NCI-H2171 (cell line): Measurements from ENCODE around the gene FOXN3.
"Not testable (repeated sequence)": the region's sequence is repeated elsewhere in the genome, so short reads cannot be mapped to it uniquely, and the experiment has no call there.

Source experiments
- DNase-seq: peaks from one replicate; lab custom pipeline; 2025; lab: John Stamatoyannopoulos, UW

Gene FOXN3

DNA sequence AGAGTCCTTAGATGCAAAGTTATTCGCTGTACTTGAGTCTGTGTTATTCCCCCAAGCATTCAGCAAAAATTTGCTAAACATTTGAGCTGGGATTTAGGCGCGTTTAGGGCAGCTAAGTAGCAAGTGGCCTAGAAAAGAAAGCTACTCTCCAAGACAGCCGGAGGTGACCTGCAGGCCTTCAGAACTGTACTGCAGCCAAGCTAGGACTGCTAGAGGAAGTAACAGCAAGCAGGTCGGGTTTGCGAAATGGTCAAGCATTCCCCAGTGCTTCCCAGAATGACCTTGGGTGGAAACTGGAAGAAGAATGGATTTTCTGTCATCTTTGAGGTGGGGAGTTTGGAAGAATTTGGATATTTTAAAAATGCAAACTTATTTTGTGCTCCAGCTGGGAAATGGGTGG, 287.5 kb downstream of the FOXN3 start:
- no peak for DNase-seq

DNA sequence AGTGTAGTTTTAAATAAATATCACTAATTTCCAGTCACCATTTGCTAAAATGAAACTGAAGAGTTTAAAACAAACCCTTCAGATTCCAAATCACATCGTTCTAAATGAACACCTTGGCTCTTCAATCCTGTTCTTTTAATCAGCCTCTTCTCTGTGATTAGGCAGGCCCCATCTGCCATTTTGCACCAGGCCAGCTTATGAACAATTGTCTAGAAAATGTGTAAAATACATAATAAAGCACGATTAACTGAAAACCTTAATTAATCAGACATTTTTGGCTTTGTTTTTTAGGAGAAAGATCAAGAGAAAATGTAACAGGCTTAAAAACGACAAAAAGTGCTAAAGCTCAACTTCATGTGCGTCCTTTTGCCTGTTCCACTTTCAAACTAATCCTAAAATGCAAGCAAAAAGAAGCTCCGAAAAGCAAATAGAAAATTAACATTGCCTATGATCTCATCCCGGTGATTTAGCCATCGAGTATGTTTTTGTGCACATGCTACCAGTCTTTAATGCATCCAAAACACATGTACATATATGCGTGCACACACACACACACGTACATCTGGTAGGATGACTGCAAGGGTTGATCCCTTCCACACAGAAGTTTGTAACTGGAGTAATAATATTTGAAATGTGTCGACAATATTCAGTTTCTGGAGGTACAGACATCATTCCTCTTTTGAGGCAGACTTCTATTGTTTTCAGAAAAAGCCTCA, 288.6 kb downstream of the FOXN3 start:
- no peak for DNase-seq

DNA sequence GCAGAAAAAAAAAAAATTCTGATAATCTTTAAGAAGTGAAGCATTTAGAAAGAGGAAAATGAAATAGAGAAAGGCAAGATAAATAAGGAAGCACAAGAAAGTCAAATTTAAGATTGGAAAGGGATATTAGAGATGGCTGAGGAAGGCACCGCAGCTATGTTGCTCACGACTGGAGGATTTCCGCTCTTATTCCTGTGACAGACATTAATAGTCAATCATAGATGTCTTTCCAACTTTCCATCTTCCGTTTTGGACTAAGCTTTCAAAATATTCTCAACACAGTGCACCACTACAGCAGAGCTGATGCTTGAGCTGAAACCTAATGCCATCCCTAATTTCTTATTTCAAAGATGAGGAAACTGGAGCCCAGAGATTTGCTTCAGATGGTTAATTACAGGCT, 290.6 kb downstream of the FOXN3 start:
- no peak for DNase-seq

DNA sequence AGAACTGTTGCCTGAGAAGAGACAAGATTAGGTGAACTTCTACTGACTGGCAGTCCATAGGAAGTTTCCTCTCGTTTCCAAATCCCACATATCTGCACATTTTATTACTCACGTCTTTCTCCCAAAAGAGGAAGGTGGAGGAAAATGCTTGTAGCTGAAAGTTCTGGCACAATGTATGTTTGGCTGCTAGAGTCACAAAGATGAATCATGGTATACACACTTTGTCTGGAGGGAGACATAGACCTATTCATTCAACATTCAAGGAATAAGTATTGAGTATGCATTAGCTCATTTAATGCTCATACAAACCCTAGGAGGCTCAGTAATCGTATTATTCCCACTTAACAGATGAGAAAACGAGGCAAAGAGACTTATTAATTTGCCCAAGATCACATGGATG, 291.8 kb downstream of the FOXN3 start:
- no peak for DNase-seq

DNA sequence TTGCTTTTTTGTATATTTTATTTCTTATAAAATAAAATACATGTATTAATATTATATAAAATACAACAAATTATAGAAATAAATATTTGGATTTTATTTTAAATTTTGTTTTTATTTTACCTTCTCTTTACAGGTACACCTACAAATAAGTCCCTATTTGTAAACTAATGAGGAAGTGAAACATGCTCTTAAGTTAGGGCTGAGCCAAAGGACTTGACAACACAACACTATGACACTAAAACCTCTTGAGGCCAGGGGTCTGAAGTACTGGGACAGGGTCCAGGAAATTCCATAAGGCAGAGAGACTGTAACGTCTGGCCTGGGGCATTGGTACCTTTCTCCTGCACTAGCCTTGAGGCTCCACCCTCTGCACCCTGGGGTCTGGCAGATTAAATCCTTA, 293.2 kb downstream of the FOXN3 start:
- no peak for DNase-seq

DNA sequence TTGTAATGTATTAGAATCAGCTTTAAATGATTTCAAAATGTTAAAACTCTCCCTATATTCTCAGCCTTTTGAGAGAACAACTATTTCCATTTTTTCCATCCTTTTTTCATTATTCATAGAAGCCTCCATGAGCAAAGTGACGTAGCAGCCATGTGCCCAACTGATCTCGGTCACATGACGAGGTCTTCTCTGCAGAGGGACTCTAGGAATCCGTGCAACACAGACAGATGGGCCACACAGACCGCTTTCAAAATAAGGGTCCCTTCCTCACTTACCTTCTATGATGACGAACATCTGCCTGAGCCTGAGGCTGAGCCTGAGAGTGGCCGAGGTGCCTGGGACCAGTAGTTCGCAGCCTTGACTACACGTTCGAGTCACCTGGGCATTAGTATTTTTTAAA, 293.8 kb downstream of the FOXN3 start:
- DNase-seq, result no peak

DNA sequence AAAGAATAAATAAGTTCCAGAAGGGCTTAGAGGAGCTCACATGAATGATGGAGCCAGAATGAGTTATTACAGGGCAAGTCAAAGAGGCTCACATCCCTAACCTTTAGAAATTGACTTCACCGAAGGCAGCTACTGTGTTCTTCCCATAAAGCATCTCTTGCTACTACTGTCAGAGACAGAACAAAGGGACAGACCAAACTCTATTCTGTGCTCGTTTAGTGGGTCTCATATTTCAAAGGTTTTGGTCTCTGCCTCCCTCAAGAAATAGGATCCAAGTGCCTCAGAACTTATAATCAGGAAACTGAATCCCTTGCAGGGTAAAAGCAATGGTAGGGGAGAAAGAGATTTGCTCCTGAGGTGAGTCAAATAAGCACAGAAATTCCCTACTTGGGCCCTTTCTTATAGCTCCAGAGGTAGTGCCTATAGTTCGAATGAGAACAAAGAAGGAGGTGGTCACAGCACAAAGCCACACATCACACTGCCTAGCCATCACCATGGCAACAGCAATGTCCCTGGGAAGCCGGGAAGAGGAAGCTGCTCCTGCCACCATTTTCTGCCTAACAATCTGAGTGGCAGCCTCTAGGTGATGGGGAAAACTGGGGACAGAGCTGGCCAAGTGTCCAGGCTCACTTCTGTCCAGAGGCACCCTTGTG, 294.9 kb downstream of the FOXN3 start:
- DNase-seq, result no peak

DNA sequence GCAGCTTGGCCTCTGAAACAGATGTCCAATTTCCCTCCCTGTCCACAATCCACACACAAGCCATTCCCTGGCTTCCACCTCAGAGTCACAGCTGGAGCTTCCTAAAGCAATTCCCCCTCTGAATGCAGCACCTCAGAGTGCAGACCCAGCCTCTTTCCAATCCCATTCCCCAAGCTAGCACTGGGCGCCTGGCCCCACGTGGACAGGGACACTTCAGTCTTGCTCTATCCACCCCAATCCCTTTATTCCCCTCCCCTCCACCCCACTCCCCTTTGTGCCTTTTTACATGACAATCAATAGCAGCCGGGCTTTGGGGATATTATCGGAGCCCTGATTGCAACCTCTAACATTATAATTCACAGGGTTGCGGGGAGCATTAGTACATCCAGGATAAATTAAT, 300.0 kb downstream of the FOXN3 start:
- no peak for DNase-seq

DNA sequence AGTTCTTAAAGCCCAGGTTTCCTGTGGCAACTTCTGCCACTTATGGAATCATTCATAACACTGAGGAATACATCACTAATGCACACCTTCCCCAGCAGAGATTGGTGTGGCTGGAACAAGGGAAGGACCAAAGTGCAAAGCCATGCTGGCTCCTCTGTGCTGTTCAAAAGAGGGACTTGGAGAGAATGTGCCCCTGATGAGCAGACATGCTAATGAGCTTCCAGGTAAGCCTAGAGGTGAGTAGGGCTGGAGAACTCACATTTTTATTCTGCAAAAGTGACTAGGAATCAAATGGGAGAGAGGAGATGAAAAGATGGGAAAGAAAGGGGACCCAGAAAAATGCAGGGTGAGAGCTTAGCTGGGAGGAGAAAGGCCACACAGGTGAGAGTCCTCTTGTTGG, 302.9 kb downstream of the FOXN3 start:
- no peak for DNase-seq

DNA sequence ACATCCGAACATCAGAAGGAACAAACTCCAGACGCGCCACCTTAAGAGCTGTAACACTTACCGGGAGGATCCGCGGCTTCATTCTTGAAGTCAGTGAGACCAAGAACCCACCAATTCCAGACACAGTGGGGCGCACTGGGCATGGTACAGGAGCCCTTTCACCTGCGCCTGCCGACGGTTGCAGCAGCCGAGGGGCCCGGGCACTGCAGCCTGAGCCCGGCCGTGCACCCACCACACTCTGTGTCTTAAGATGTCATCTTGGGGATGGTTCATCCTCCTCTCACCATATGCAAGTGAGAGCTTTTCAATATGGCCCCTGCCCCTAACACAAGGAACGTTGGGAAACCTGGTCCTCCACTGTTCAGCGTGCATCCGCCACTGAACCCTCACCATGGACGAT, 304.3 kb downstream of the FOXN3 start:
- DNase-seq, result no peak

DNA sequence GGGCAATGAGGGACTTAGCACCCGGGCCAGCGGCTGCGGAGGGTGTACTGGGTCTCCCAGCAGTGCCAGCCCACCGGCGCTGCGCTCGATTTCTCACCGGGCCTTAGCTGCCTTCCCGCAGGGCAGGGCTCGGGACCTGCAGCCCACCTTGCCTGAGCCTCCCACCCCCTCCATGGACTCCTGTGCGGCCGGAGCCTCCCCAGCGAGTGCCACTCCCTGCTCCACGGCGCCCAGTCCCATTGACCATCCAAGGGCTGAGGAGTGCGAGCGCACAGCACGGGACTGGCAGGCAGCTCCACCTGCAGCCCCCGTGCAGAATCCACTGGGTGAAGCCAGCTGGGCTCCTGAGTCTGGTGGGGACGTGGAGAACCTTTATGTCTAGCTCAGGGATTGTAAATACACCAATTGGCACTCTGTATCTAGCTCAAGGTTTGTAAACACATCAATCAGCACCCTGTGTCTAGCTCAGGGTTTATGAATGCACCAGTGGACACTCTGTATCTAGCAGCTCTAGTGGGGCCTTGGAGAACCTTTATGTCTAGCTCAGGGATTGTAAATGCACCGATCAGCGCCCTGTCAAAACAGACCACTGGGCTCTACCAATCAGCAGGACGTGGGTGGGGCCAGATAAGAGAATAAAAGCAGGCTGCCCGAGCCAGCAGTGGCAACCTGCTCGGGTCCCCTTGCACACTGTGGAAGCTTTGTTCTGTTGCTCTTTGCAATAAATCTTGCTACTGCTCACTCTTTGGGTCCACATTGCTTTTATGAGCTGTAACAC, 305.1 kb downstream of the FOXN3 start:
- DNase-seq, result not testable (repeated sequence)

DNA sequence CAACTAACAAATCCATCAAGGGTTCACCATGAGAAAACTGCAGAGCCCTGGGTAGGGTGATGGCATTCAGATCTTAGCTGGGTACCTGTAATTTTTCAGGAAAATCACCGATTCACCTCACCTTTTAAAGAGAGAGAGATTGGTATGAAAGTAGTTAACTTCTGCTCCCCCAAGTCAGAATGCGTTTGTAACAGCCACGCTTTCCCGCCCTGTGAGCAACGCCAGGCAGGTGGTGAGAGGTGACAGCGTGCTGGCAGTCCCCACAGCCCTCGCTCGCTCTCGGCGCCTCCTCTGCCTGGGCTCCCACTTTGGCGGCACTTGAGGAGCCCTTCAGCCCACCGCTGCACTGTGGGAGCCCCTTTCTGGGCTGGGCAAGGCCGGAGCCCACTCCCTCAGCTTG, 305.8 kb downstream of the FOXN3 start:
- DNase-seq, result not testable (repeated sequence)

DNA sequence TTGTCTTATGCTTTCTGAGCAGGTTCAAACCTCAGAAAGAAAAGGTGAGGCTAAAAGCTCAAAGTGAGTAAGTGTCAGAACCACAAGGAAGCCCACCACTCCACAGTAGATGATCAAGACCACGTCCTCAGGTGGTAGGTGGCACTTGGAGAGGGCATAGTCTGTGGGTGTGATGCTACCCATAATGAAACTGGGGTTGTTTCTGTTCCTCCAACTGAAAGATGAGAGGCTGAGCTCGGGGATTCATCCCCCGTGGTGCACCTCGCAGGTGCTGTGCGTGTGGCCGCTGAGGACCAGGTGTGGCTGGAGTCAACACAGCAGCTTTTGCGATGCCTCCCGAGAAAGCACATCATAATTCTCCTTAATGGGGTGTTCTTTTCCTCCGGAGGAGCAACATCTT, 306.9 kb downstream of the FOXN3 start:
- no peak for DNase-seq

DNA sequence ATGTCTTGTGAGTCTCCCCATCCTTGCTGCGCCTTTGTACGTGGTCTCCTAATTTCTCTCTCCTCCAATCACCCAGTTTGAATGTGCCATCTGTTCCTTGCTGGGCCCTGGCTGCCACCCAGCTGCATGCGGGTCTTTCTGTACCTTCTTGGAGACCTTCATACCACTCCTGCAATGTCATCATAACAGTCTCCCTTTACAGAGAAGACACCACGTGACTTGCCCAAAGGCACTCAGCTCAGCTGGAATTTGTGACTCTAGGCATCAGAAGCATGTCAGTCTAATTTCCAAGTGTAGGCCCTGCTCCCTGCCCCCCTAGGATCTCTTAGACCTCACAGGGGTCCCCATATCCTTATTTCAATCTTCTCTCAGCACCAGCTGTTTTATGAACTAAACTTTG, 308.4 kb downstream of the FOXN3 start:
- DNase-seq, result peak; percentile 8

DNA sequence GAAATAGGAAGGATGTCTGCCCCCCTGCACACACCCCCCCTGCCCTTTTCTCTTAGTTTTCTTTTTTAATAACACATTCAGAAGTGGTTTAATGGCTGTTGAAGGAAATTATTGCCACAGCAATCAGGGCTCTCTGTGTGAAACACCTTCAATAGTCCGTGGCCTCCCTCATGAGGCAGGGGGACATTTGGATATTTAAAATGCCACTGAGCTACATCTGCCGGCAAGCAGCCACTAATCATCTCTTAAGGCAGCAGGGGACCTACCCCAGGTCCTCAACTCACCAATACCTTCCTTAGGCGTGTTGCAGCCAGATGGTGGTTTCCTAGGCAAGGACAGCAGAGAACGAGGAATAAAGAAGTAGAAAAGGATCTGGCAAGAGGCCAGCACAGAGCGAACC, 309.4 kb downstream of the FOXN3 start:
- DNase-seq, result peak; percentile 86
